WTC11 (cell line): ENCODE results near the gene ACOX3. TPM values are rescaled to one million over a fixed set of nuclear protein-coding genes. Genes with fewer than 3 reads are reported as not detected.
A peak's percentile ranks its signal among the peaks of the same experiment; 100 is the strongest.

Source experiments
- AFF4 ChIP-seq: sonication (generic); formaldehyde crosslinking; IDR thresholded peaks from 2 replicates; pipeline ENCODE4 v1.8.1; 2023; ENCODE audit warnings: mild to moderate bottlenecking, missing genetic modification reagents, borderline replicate concordance
- ARID4B ChIP-seq: sonication (generic); formaldehyde crosslinking; IDR thresholded peaks from 2 replicates; pipeline ENCODE4 v1.8.0; 2023; ENCODE audit warnings: missing genetic modification reagents, mild to moderate bottlenecking, borderline replicate concordance
- ATF3 ChIP-seq: sonication (generic); formaldehyde crosslinking; conservative IDR thresholded peaks from 2 replicates; pipeline ENCODE4 v1.8.1; 2022; ENCODE audit warnings: mild to moderate bottlenecking, missing genetic modification reagents
- E2F5 ChIP-seq: sonication (generic); formaldehyde crosslinking; IDR thresholded peaks from 2 replicates; pipeline ENCODE4 v1.8.1; 2022; ENCODE audit warnings: mild to moderate bottlenecking, moderate library complexity, missing genetic modification reagents
- ELF4 ChIP-seq: sonication (generic); formaldehyde crosslinking; IDR thresholded peaks from 2 replicates; pipeline ENCODE4 v1.8.1; 2022; ENCODE audit warnings: low read depth, mild to moderate bottlenecking, moderate library complexity, missing genetic modification reagents
- ESRRA ChIP-seq: sonication (generic); formaldehyde crosslinking; IDR thresholded peaks from 2 replicates; pipeline ENCODE4 v1.8.1; 2022; ENCODE audit warnings: mild to moderate bottlenecking, missing genetic modification reagents, borderline replicate concordance
- GABPB1 ChIP-seq: sonication (generic); formaldehyde crosslinking; IDR thresholded peaks from 2 replicates; pipeline ENCODE4 v1.8.1; 2023; ENCODE audit warnings: mild to moderate bottlenecking, missing genetic modification reagents
- GTF2I ChIP-seq: fragments of 250-450 bp; sonication (Bioruptor Pico); conservative IDR thresholded peaks from 2 replicates; pipeline ENCODE4 v1.4.0; 2021; ENCODE audit warnings: mild to moderate bottlenecking
- IRF1 ChIP-seq: sonication (generic); formaldehyde crosslinking; IDR thresholded peaks from 2 replicates; pipeline ENCODE4 v1.8.0; 2023; ENCODE audit warnings: missing genetic modification reagents
- JAZF1 ChIP-seq: fragments of 250-450 bp; sonication (Bioruptor Pico); IDR thresholded peaks from 2 replicates; pipeline ENCODE4 v1.9.0; 2021; ENCODE audit warnings: moderate library complexity, mild to moderate bottlenecking, inconsistent platforms
- MLX ChIP-seq: sonication (generic); formaldehyde crosslinking; IDR thresholded peaks from 2 replicates; pipeline ENCODE4 v1.8.1; 2023; ENCODE audit warnings: mild to moderate bottlenecking, missing genetic modification reagents, moderate library complexity
- MYBL2 ChIP-seq: sonication (generic); formaldehyde crosslinking; IDR thresholded peaks from 2 replicates; pipeline ENCODE4 v1.8.1; 2023; ENCODE audit warnings: mild to moderate bottlenecking, moderate library complexity, missing genetic modification reagents
- RELA ChIP-seq: sonication (generic); formaldehyde crosslinking; IDR thresholded peaks from 2 replicates; pipeline ENCODE4 v1.8.1; 2022; ENCODE audit warnings: missing genetic modification reagents, mild to moderate bottlenecking, borderline replicate concordance
- USF1 ChIP-seq: sonication (generic); formaldehyde crosslinking; IDR thresholded peaks from 2 replicates; pipeline ENCODE4 v1.8.0; 2022; ENCODE audit warnings: mild to moderate bottlenecking, missing genetic modification reagents
- ZBTB43 ChIP-seq: sonication (generic); formaldehyde crosslinking; IDR thresholded peaks from 2 replicates; pipeline ENCODE4 v1.8.1; 2023; ENCODE audit warnings: mild to moderate bottlenecking, missing genetic modification reagents
- ZNF121 ChIP-seq: sonication (generic); formaldehyde crosslinking; IDR thresholded peaks from 2 replicates; pipeline ENCODE4 v1.8.0; 2023; ENCODE audit warnings: missing genetic modification reagents
- ZNF138 ChIP-seq: sonication (generic); formaldehyde crosslinking; conservative IDR thresholded peaks from 2 replicates; pipeline ENCODE4 v1.8.1; 2022; ENCODE audit warnings: mild to moderate bottlenecking, moderate library complexity, missing genetic modification reagents
- ZNF281 ChIP-seq: sonication (generic); formaldehyde crosslinking; IDR thresholded peaks from 2 replicates; pipeline ENCODE4 v1.8.0; 2023; ENCODE audit warnings: mild to moderate bottlenecking, missing genetic modification reagents
- ZNF512 ChIP-seq: sonication (generic); formaldehyde crosslinking; IDR thresholded peaks from 2 replicates; pipeline ENCODE4 v1.8.1; 2022; ENCODE audit warnings: missing genetic modification reagents, borderline replicate concordance
- total RNA-seq: library from RNA; stranded (reverse); gene quantifications from 3 replicates; pipeline ENCODE4 v1.2.3, GENCODE V29; 2021

ACOX3 gene
- total RNA-seq, 1 experiment from 2014 or later: 10.7 TPM

GRCh38 chr4:8440492-8441311 lies at the start of gene ACOX3, which contains the start of gene TRMT44 (continued):
- TF ChIP-seq AFF4: no peak
- TF ChIP-seq USF1 (CRISPR knock-in tag): no peak
- TF ChIP-seq ELF4: no peak
- no peak for TF ChIP-seq RELA (CRISPR knock-in tag)
- no peak for TF ChIP-seq ATF3 (CRISPR knock-in tag)
- no peak for TF ChIP-seq JAZF1 (CRISPR knock-in tag)
- 0 out of 2 replicates have a peak, but pooled peaks have one; percentile 33 for TF ChIP-seq ZBTB43 (CRISPR knock-in tag)
- peak; percentile 82 for TF ChIP-seq ARID4B (CRISPR knock-in tag)
- TF ChIP-seq GTF2I (CRISPR knock-in tag): no peak
- no peak for TF ChIP-seq ZNF281 (CRISPR knock-in tag)
- no peak for TF ChIP-seq MLX (CRISPR knock-in tag)
- TF ChIP-seq ZNF138 (CRISPR knock-in tag): no peak
- no peak for TF ChIP-seq MYBL2 (CRISPR knock-in tag)
- 0 out of 2 replicates have a peak, but pooled peaks have one; percentile 25 for TF ChIP-seq IRF1 (CRISPR knock-in tag)
- no peak for TF ChIP-seq ZNF512 (CRISPR knock-in tag)
- TF ChIP-seq GABPB1 (CRISPR knock-in tag): peak; percentile 7; the same call in 1 of the 2 replicates
- TF ChIP-seq ESRRA: no peak
- peak; percentile 38; the same call in 1 of the 2 replicates for TF ChIP-seq E2F5 (CRISPR knock-in tag)
- no peak for TF ChIP-seq ZNF121
